ENCODE measurements around the gene TMEM167B.
A peak's percentile ranks its signal among the peaks of the same experiment; 100 is the strongest.
"Not testable (repeated sequence)": the region's sequence is repeated elsewhere in the genome, so short reads cannot be mapped to it uniquely, and the experiment has no call there.

Gene TMEM167B

DNA sequence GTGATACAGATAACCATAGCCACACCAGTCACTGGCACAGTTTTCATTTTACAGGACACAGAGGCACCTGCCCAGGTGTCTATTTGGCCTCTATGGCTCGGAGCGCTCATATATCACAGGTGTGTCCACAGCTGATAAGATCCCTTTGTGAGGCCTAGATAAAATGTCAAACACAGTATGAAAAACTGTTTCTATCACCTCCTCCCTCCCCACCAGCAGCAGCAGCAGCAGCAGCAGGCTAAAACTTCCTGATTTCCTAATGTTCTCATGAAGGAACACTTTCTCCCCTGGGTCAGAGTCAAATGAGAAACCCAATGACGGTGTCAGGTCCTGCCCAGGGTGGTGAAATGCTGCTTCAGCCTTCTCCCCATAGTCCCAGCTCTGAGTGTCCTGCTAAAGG lies 47.8 kb downstream of the TMEM167B start:
- TF ChIP-seq, protein P1, sequence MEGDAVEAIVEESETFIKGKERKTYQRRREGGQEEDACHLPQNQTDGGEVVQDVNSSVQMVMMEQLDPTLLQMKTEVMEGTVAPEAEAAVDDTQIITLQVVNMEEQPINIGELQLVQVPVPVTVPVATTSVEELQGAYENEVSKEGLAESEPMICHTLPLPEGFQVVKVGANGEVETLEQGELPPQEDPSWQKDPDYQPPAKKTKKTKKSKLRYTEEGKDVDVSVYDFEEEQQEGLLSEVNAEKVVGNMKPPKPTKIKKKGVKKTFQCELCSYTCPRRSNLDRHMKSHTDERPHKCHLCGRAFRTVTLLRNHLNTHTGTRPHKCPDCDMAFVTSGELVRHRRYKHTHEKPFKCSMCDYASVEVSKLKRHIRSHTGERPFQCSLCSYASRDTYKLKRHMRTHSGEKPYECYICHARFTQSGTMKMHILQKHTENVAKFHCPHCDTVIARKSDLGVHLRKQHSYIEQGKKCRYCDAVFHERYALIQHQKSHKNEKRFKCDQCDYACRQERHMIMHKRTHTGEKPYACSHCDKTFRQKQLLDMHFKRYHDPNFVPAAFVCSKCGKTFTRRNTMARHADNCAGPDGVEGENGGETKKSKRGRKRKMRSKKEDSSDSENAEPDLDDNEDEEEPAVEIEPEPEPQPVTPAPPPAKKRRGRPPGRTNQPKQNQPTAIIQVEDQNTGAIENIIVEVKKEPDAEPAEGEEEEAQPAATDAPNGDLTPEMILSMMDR (IDR thresholded peaks at IDR 0.05; ENCODE audit: low read depth, low read length), result no peak
- TF ChIP-seq, protein P2, sequence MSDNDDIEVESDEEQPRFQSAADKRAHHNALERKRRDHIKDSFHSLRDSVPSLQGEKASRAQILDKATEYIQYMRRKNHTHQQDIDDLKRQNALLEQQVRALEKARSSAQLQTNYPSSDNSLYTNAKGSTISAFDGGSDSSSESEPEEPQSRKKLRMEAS (IDR thresholded peaks at IDR 0.05; ENCODE audit: low read depth, low read length), result no peak
- peak; percentile 14 for DNase-seq (ENCODE audit: low read depth)
- H3K4me3 ChIP-seq (ENCODE audit: low read depth, low read length), result no peak overlapping the region

DNA sequence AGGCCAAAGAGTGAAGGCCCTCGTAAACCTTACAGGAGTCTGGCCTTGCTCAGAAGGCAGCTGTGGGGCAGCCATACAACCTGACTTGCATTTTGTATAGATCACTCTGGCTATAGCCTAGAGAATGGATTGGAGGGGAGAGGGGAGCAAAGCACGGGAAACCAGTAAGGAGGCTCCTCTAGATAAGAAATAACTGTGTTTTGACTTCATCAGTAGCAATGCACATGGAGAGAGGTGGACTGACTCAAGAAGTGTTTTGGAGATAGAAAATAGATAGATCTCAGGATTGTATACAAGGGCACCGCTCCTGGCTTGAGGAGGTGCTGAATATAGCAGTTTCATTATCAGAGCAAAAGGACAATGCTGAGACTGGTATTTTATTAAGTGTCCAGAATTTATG lies 49.8 kb downstream of the TMEM167B start:
- TF ChIP-seq POLR2A (IDR thresholded peaks at IDR 0.05; ENCODE audit: extremely low read depth, insufficient read length), result no peak
- TF ChIP-seq, protein P2 (IDR thresholded peaks at IDR 0.05; ENCODE audit: low read depth, low read length), result no peak
- TF ChIP-seq, protein P1 (IDR thresholded peaks at IDR 0.05; ENCODE audit: low read depth, low read length), result no peak
- no peak for TF ChIP-seq MYC (IDR thresholded peaks at IDR 0.05; ENCODE audit: low read depth, low read length)
- DNase-seq (ENCODE audit: low read depth), result no peak
- no peak overlapping the region for H3K4me3 ChIP-seq (ENCODE audit: low read depth, low read length)

DNA sequence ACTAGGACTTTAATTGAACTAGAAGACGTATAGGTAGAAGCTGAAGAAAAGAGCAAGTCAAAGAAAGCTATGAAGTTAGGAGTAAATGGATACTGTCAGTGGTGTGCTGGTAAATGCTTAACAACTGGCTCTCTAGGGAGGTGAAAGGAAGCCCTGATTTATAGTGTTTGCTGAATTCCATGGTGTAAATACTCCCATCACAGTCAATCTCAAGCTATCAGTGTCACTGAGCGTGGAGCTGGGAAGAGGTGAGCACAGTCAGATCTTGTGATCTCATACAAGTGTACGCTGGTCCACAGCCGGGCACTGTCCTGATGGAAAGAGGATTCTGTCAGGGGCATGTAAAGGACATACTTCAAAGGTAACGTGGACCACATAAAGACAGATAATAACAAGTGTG lies 51.7 kb downstream of the TMEM167B start:
- no peak for DNase-seq (ENCODE audit: low read depth)
- no peak for TF ChIP-seq MYC (IDR thresholded peaks at IDR 0.05; ENCODE audit: low read depth, low read length)
- TF ChIP-seq, protein P1 (IDR thresholded peaks at IDR 0.05; ENCODE audit: low read depth, low read length), result no peak
- TF ChIP-seq, protein P2 (IDR thresholded peaks at IDR 0.05; ENCODE audit: low read depth, low read length), result no peak
- TF ChIP-seq POLR2A (IDR thresholded peaks at IDR 0.05; ENCODE audit: extremely low read depth, insufficient read length), result no peak
- H3K4me3 ChIP-seq (ENCODE audit: low read depth, low read length), result no peak overlapping the region

DNA sequence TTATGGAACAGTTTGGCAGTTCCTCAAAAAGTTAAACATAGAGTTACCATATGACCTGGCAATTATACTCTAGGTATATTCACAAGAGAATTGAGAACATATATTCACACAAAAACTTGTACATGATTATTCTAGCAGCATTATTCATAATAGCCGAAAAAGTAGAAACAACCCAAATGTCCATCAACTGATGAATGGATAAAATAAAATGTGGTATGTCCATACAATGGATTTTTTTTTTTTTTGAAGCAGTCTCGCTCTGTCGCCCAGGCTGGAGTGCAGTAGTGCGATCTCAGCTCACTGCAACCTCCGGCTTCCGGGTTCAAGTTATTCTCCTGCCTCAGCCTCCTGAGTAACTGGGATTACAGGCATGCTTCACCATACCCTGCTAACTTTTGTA lies 52.2 kb downstream of the TMEM167B start:
- not testable (repeated sequence) for DNase-seq (ENCODE audit: low read depth)

More for the DNA sequence above, 52.2 kb downstream of the TMEM167B start:
- not testable (repeated sequence) for H3K4me3 ChIP-seq (ENCODE audit: low read depth, low read length)
